8988T (cell line): ENCODE measurements around the gene FPGT.
"Not testable (repeated sequence)": the region's sequence is repeated elsewhere in the genome, so short reads cannot be mapped to it uniquely, and the experiment has no call there.

Source experiments
- DNase-seq: peaks from one replicate; pipeline ENCODE4 v3.0.0; 2011

The FPGT gene

DNA sequence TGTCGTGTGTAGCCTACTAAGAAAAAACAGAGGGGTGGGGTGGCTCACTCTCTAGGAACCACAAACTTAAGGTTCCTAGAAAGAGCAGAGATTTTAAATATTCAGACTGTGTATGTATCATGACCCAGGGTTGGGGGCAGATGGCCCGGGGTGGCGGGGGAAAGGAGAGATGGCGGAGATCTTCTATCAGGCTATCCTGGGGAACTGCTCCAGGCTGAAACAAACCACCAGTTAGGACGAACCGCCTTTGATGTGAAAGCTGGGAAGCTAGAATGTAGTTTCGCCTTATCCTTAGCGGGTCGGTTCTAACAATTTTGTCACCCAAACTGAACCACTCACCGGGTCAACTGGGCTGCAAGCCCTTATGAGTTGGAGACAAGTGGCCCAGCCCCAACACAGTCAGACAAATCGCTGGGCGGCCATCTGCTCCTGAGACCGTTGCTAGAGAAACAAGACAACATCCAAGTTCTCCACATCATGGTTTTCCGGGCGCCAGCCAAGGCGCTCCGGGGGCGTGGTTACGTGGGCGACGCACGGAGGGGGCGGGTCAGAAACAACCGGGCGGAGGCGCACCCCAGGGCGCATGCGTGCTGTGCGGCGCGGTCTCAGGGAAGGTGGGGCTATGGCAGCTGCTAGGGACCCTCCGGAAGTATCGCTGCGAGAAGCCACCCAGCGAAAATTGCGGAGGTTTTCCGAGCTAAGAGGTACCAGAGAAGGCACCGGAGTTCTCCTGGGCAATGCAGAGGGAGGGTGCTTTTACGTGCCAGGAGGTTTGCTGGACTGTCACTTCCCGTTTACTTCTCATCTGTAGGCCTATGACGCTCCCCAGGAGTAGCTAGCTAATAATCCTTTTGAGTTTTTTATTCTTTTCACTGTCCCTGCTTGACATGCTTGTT is at the start of gene FPGT, which contains the start of gene LRRIQ3:
Gene FPGT (plus strand): TSS at position 586 of the 896 bp plus-strand sequence. CDS start 37 bp downstream, at position 623.
Gene LRRIQ3 (minus strand): TSS at position 520 of the 896 bp plus-strand sequence. CDS start 14,492 bp downstream, outside the sequence.
- peak; percentile 48 for DNase-seq

DNA sequence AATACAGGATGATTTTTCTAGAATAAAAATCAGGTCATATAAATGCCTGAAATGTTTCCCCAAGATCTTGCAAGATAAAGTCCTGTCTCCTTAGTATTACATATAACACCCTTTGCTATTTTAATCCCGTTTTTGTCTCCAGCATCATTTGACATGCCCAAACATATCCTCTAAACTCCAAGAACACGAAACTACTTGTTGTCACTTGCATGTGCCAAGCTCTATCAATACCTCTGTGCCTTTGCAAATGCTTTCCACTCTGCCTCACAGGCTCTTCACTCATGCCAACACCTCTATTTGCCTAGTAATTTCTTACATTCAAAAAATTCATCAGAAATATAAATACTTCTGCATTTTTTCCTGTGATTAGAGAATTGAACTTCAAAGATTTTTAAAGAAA is 38.0 kb upstream of the FPGT start:
- DNase-seq = no peak

DNA sequence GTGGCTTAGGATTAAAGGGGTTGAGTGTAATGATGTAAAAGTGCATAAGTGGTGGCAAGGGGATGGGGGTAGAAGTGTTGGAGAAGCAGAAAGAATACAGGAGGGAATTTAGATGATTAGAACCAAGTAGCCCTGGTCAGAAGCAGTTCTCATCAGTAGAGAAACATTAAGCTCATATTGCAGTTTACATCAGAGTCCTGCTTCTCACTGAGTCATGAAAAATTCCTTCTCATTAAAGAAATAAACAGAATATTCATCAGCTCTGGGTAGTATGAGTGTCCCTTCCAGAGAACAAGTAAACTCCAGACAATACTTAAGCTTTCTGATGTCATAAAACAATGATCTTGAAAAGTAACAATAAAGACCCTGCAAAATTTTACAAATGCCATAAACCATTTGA is 36.5 kb upstream of the FPGT start:
- no peak for DNase-seq

DNA sequence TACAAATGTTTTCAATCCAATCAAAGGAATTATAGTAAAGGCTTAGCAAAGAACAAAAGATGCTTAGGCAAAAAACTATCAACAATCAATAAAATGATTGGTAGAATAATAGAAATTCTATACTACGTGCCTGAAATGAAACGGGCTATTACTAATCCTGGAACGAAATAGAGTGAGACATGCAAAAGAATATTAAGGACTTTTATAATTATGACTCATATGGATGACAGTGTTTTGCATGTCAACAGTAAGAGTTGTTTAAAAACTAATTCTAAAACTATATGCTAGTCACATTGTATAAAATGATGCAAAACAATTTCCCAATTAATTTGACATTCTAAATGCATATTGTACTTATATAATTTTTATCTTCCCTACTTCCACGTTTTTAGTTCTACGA is 35.7 kb upstream of the FPGT start:
- DNase-seq = no peak

DNA sequence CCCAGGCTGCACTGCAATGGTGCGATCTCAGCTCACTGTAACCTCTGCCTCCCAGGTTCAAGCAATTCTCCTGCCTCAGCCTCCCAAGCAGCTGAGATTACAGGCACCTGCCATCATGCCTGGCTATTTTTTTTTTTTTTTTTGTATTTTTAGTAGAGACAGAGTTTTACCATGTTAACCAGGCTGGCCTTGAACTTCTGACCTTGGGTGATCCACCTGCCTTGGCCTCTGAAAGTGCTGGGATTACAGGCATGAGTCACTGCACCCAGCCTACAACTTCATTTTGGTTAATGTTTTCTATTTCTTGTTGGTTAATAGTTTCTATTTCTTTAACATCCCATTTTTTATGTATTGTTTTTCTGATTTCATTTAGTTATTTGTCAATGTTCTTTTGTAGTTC is 23.6 kb upstream of the FPGT start:
- DNase-seq = not testable (repeated sequence)

DNA sequence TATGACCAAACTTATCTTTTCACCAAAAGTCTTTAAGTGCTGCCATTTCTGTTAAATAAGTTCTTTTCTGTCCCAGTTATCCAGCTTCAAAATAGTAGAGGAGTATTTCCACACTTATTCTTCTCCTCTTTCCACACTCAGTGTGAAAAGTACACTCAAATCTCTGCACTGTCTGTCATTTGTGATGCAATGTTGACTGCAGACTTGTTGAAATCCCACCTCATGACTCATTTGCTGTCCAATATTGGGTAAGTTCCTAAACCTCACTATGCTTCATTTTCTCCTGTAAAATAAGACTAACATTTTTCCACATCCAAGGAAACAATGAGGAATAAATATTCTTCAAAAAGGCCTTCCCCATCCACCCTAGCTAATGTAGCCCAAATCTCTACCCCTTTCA is 17.6 kb upstream of the FPGT start:
- DNase-seq = no peak

DNA sequence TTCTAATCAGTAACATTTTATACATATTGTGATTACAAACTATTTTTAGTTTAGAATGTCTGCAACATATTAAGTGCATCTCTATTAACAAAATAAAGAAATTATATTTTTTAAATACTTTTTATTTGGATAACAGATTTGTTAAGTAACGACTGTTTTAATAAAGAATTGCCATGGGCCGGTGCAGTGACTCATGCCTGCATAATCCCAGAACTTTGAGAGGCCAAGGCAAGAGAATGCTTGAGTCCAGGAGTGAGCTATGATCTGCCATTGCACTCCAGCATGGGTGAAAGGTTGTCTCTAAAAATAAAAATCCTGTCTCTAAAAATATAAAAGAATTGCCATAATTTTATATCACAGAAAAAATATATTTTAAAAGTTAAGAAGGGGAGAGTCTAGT is 4.1 kb upstream of the FPGT start:
- no peak for DNase-seq

DNA sequence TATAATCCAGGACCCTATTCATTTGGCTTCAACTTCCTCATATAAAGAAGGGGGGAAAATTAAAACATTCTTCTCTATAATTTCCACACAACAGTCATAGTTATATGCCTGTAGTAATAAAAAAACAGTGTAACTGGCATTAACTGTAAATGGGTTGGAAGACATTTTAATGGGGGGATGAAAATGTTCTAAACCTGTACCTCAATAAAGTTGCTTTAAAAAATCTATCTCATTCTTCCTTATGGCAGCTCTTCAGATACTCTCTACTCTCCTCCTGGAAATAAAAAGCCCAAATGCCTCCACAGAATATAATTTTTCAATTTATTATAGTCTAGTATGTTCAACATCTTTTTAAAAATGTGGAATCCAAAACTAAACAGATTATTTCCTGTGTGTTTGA is 2.7 kb upstream of the FPGT start:
- DNase-seq = no peak

DNA sequence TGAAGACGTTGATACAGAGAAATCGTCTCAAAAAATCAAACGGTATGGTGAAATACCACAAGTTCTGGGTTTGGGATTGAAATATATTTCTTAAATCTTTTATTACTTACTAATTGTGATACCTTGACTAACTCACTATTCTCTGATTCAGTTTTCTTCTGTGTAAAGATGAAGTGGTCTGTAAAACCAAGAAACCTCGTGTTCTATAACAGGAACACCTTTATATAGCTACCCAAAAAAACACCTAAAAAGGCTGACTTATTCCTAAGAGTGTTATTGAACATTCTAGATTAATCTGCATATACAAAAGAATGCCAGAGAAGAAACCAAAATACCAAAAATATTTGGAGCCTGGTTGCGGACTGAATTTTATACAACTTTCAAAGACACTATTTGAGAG is 787 bp upstream of the FPGT start:
- no peak for DNase-seq

DNA sequence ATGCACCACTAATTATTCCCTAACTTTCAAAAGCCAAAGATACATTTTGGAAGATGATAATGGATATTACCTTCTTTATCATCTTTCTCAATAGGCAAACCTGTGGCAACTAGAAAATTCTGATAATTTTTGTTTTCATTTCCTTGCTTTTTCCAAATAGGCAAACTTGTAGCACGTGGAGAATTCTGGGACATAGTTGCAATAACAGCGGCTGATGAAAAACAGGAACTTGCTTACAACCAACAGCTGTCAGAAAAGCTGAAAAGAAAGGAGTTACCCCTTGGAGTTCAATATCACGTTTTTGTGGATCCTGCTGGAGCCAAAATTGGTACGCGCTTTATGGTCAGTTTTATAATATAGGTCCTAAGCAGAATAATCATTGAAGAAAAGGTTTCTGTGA is 1.5 kb downstream of the FPGT start:
- DNase-seq = no peak

DNA sequence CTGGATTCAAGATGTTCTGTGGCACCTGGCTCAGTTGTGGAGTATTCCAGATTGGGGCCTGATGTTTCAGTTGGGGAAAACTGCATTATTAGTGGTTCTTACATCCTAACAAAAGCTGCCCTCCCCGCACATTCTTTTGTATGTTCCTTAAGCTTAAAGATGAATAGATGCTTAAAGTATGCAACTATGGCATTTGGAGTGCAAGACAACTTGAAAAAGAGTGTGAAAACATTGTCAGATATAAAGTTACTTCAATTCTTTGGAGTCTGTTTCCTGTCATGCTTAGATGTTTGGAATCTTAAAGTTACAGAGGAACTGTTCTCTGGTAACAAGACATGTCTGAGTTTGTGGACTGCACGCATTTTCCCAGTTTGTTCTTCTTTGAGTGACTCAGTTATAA is 7.2 kb downstream of the FPGT start:
- DNase-seq = no peak

DNA sequence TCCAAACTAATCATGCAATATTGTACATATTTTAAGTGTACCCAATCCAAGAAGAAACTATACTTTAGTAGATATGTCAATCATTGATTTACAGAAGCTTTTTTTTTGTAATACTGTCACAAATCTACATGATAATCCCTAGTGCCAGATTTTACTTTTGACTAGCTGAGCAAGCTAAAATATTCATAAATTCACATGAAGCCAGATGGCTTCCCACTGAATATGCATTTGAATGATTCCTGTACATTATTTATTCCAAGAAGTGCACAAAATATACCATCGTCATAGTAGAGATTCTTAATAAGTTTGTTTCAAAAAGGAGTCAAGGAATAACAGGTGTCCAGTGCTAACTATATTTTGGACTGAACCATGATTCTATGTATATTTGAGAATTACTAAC is 17.2 kb downstream of the FPGT start:
- DNase-seq = no peak

DNA sequence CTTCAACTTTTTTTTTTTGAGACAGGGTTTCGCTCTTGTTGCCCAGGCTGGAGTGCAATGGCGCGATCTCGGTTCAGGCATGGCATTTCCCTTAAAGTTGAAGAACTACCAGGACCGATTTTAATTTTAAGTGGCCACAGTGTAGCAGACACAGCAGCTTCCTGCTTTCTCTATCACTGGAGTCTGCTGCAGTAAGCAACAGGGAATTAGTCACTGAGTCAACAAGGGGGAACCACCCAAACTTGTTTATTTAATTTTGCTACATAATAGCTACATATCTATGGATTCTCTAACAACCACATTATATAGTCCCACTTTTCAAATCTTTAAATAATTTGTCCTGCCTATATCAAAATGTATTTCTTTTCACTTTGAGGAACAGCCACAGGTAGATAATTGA is 24.7 kb downstream of the FPGT start:
- no peak for DNase-seq

DNA sequence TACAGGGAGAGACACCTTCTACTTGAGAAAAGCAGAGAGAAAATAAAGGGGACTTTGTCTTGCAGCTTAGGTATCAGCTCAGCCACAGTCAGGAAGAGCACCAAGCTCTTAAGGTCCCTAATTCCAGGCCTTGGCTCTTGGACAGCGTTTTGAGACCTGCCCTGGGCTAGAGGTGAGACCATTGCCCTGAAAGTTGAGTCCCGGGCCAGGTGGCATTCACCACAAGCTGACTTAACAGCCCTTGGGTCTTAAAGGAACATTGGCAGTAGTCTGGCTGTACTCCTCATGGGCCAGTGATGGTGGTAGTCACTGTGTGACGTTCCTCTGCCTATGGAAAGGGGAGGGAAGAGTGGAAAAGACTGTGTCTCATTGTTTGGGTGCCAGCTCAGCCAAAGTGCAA is 25.4 kb downstream of the FPGT start:
- no peak for DNase-seq

DNA sequence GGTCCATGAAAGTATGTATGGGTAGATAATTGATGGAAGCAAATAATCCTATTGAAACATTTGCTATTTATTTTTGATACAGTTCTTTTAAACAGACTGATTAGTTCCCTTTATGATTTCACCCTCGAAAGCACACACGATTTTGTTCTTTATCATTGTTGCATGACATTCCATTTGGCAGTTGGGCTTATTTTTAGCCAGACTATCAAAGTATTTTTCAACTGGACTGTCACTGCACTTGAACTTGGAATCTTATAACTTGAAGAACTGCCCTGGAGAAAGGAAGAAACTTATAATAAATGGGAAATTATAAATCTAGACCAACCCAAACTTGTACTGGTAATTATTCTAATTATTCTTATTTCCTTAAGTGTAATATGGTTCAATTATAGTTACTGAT is 37.1 kb downstream of the FPGT start, which contains the start of gene TNNI3K:
Gene TNNI3K (plus strand): TSS at position 235 of the 400 bp plus-strand sequence. CDS start 65 bp downstream, at position 300.
- DNase-seq = no peak

DNA sequence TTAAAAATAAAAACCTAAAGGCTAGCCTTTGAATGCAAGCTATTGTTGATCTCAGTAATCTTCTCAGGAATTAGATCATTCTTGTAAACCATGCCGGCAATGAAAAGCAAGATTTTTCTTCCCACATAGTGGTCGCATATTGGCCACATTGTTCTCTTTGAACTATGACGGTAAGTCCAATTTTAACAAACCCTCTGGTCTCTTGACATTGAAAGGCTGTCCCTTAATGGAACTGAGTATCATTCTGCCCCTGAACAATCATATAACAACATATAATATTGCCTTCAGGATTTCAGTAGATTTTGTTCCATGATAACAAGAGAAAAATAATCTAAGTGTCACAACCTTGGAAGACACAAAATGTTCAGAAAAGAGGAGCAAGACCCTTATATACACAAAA is 38.4 kb downstream of the FPGT start:
- no peak for DNase-seq

DNA sequence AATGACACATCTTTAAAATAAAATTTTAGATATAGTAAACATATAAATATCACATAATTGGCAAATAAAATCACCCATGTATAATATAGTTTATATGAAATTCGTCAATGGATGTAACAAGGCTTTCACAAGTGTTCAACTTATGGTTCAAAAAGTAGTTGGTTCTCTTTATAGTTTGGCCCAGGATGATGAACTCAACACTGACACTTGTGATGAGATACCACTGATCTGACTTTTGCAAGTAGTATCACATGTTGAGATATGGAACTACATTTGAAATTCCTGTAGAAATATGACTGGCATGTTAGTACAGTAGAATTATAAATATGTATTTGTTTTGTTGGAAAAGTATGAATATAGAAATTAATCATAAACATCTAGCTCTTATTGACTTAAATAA is 39.0 kb downstream of the FPGT start:
- no peak for DNase-seq

DNA sequence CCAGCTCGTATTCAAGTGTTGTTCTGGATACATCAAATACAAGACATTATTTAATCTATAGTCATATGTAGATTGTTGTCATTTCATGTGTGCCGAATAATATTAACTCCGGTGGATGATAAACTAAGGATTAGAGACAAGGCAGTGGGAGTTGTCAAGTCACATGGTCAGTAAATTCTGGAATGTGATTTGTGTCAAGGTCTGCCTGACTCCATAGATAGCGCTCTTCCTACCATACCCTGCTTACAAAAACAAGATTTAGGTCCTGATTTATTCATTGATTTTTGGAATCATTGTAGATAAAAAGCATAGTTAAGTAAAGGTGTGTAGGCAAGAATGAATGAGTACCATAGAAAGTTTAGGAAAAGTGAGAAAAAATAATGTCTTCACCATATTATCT is 39.7 kb downstream of the FPGT start:
- DNase-seq = no peak

DNA sequence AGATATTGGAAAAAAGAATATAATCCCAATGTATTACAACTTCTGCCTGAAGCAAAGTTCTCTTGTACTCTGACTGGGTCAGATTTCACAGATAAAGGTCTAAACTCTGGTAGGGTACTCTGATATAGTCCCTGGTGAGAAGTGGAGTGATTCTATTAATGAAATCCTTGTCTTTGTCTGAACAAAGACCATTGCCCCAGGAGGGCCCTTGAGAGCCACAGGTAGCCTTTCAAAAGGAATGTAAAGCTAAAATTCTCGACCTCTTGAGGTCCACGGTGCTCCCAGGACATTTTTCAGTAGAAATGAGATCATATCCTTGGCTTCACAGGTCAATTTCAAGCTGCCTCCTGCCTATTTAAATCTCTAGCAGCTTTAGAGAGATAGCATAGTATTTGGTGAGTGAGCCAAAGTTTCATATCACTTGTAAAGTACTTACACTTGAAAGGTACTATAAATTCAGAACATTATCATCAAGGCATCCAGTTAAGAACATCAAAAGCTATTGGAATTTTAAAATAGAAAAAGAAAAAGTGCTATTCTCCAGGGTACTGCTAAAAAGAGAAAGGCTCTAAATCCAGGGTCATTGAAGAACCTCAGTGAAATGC is 47.2 kb downstream of the FPGT start:
- no peak for DNase-seq

DNA sequence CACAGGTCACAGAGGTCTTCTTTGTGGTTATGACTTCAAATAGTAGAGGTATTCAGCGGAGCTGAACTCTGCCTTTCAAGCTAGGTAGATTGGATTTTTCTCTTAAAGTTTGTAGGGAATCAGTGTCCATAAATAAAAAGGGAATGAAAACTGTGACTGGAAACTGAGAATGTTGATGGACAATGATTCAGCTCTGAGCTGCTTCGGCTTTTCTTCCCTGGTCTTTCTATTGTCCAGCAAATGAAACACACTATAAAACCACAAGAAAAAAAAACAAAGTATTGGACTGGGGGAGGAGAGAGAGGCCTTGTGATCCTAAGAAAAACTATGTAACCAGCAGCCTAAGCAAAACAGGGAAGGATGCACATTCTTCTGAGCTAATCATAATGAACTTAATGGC is 48.3 kb downstream of the FPGT start:
- no peak for DNase-seq

DNA sequence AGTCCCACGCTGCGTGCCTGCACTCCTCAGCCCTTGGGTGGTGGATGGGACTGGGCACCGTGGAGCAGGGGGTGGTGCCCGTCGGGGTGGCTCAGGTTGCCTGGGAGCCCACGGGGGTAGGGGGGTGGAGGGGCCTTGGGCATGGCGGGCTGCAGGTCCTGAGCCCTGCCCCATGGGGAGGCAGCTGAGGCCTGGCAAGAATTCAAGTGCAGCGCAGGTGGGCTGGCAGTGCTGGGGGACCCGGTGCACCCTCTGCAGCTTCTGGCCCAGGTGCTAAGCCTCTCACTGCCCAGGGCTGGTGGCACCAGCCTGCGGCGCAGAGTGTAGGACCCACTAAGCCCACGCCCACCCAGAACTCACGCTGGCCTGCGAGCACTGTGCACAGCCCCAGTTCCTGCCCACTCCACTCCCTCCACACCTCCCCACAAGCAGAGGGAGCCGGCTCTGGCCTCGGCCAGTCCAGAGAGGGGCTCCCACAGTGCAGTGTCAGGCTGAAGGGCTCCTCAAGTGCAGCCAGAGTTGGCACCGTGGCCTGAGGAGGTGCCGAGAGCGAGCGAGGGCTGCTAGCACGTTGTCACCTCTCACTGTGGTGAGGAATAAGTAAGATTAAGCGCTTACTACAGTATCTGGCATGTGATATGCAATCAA is 50.0 kb downstream of the FPGT start:
- DNase-seq = no peak

DNA sequence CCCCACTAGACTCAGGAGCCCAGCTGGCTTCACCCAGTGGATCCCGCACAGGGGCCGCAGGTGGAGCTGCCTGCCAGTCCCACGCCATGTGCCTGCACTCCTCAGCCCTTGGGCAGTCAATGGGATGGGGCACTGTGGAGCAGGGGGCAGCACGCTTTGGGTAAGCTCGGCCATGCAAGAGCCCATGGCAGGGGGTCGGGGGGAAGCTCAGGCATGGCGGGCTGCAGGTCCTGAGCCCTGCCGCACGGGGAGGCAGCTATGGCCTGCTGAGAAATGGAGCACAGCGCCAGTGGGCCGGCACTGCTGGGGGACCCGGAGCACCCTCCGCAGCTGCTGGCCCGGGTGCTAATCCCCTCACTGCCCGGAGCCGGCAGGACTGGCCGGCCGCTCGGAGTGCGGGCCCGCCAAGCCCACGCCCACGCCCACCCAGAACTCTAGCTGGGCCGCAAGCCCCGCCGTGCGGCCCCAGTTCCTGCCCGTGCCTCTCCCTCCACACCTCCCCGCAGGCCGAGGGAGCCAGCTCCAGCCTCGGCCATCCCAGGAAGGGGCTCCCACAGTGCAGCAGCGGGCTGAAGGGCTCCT is 55.3 kb downstream of the FPGT start:
- DNase-seq = not testable (repeated sequence)
